Activated CD4-positive, alpha-beta T cell treated with anti-CD3 and anti-CD28 coated beads for 36 hours (primary cell): ENCODE measurements around the gene TNF. TPM values are rescaled to one million over a fixed set of nuclear protein-coding genes. Genes with fewer than 3 reads are reported as not detected.

Experiments used
- ATAC-seq: fragments of 200-7000 bp; cut with Tn5 transposase; one replicate; pipeline ENCODE4 v1.10.0; 2021; ENCODE audit warnings: mild to moderate bottlenecking, moderate library complexity
- CTCF ChIA-PET: fragments of 350-600 bp; sonication (Branson Sonifier 250); formaldehyde crosslinking; loops from one replicate; lab custom pipeline; 2021; ENCODE audit warnings: antibody characterized with exemption; lab: Charles Lee
- POLR2A ChIA-PET: fragments of 350-600 bp; sonication (Branson Sonifier 250); formaldehyde crosslinking; loops from one replicate; lab custom pipeline; 2021; ENCODE audit warnings: antibody characterized with exemption, inconsistent platforms; lab: Charles Lee
- DNase-seq: peaks from one replicate; pipeline ENCODE4 v3.0.0-alpha.2; 2020
- H3K27ac Mint-ChIP-seq: one replicate; pipeline ENCODE4 v1.8.0; 2021; ENCODE audit warnings: mixed read lengths
- H3K27me3 Mint-ChIP-seq: one replicate; pipeline ENCODE4 v1.8.0; 2021; ENCODE audit warnings: mixed read lengths
- H3K36me3 Mint-ChIP-seq: one replicate; pipeline ENCODE4 v1.8.0; 2021; ENCODE audit warnings: low read depth, mixed read lengths
- H3K4me1 Mint-ChIP-seq: one replicate; pipeline ENCODE4 v1.8.0; 2021; ENCODE audit warnings: mixed read lengths
- H3K4me3 Mint-ChIP-seq: one replicate; pipeline ENCODE4 v1.8.0; 2021; ENCODE audit warnings: mild to moderate bottlenecking, moderate library complexity, mixed read lengths
- H3K9me3 Mint-ChIP-seq: one replicate; pipeline ENCODE4 v1.8.0; 2021; ENCODE audit warnings: low read depth, mixed read lengths
- intact Hi-C, 2 experiments: fragments of 100-400 bp; cut with DNase I in 1 of 2; cut with micrococcal nuclease in 1 of 2; formaldehyde crosslinking; loops; one replicate each; pipeline versions ENCODE4 v1.14.2 to v1.15.1; 2022 to 2024; cut with DNase I, micrococcal nuclease
- total RNA-seq, 2 experiments: library from RNA; stranded (reverse); gene quantifications; one replicate each; pipeline ENCODE4 v1.2.3, GENCODE V29; 2021

TNF gene
- total RNA-seq, 2 experiments from 2014 or later: 82.3 to 93.3 TPM

DNA sequence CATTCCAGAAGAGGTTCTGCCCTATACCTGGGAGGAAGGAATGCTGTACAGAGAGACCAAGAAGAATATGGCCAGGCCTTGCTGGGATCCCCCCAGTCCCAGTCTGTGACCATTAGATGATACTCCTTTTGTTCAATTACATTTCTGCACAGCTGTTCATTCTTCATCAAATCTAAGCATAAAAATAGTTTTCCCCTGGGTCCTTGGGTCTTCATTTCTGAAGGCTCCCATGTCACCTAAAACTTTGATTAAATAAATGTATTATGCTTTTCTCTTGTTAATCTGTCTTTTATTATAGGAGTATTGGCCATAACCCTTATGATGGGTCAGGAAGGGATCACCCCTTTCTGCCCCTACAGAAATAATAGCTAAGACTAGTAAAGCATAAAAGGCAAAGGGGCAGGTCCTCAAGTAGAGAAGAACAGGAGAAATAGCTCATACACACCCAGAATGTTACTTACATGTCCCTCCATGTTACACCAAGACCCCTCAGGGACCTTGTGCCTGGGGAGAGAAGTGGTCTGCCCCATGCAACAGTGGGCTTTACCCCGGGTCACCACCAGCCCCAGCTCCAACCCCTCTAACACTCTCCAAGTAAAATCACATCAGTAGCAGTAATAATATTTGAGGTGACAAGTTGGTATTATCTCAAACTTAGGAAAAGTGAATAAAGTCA lies 5.4 kb upstream of the TNF start:
- ChIA-PET CTCF (interaction anchor here (0.7 to 28.5 kb wide), 9 partner anchors 8 to 237 kb away, joined by 3 to 873 read pairs (median 4); partner anchors contain the start of genes ATP6V1G2, LST1, LTB and NCR3), POLR2A (interaction anchor here (0.9 to 1.0 kb wide), 2 partner anchors 10 to 13 kb away, joined by 3 read pairs; no protein-coding TSS in a partner anchor)
- Mint-ChIP-seq H3K27ac (peak overlapping the region; percentile 48), H3K36me3 (peaks cover 20% of the 10 kb centered on the region), H3K9me3 (no peaks in the 10 kb centered on the region), H3K4me3 (no peak overlapping the region), H3K4me1 (peaks cover 91% of the 10 kb centered on the region), H3K27me3 (no peaks in the 10 kb centered on the region)
- intact Hi-C loops: loop anchor here in 1 of 2 experiments (5.0 to 10.0 kb wide), 5 partner anchors 213 to 1225 kb away; partner anchors contain the start of genes HLA-B and RPP21
- no peak for DNase-seq
- ATAC-seq: no peak

DNA sequence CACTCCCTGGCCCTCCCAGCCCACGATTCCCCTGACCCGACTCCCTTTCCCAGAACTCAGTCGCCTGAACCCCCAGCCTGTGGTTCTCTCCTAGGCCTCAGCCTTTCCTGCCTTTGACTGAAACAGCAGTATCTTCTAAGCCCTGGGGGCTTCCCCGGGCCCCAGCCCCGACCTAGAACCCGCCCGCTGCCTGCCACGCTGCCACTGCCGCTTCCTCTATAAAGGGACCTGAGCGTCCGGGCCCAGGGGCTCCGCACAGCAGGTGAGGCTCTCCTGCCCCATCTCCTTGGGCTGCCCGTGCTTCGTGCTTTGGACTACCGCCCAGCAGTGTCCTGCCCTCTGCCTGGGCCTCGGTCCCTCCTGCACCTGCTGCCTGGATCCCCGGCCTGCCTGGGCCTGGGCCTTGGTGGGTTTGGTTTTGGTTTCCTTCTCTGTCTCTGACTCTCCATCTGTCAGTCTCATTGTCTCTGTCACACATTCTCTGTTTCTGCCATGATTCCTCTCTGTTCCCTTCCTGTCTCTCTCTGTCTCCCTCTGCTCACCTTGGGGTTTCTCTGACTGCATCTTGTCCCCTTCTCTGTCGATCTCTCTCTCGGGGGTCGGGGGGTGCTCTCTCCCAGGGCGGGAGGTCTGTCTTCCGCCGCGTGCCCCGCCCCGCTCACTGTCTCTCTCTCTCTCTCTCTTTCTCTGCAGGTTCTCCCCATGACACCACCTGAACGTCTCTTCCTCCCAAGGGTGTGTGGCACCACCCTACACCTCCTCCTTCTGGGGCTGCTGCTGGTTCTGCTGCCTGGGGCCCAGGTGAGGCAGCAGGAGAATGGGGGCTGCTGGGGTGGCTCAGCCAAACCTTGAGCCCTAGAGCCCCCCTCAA lies 3.1 kb upstream of the TNF start, which contains the start of gene LTA:
TSS of gene LTA (plus strand) at position 249 of the 871 bp plus-strand sequence. CDS start at position 703, 454 bp downstream.
- DNase-seq: peak; percentile 91
- peak within 1 kb of the TSS; percentile 98 for H3K27ac Mint-ChIP-seq
- ChIA-PET POLR2A (interaction anchor here (0.5 to 2.0 kb wide), 5 partner anchors 9 to 958 kb away, joined by 3 to 15 read pairs (median 3); partner anchors contain the start of gene DDX39B), CTCF (interaction anchor here (1.3 to 28.5 kb wide), 5 partner anchors 10 to 78 kb away, joined by 6 to 873 read pairs (median 13); partner anchors contain the start of genes ATP6V1G2, LST1, LTB and NCR3)
- H3K4me1 Mint-ChIP-seq: peaks cover 83% of the 10 kb centered on the region
- H3K36me3 Mint-ChIP-seq: peaks cover 35% of the 10 kb centered on the region
- peak within 1 kb of the TSS; percentile 97 for H3K4me3 Mint-ChIP-seq
- ATAC-seq: peak; percentile 48
- H3K9me3 Mint-ChIP-seq: no peaks in the 10 kb centered on the region
- intact Hi-C loops: loop anchor here (1.0 to 10.0 kb wide), 8 partner anchors 8 to 1227 kb away; partner anchors contain the start of genes HLA-B (in 1 of the 2), NFKBIL1 (in 1 of the 2) and RPP21 (in 1 of the 2)
- H3K27me3 Mint-ChIP-seq: no peaks in the 10 kb centered on the region

DNA sequence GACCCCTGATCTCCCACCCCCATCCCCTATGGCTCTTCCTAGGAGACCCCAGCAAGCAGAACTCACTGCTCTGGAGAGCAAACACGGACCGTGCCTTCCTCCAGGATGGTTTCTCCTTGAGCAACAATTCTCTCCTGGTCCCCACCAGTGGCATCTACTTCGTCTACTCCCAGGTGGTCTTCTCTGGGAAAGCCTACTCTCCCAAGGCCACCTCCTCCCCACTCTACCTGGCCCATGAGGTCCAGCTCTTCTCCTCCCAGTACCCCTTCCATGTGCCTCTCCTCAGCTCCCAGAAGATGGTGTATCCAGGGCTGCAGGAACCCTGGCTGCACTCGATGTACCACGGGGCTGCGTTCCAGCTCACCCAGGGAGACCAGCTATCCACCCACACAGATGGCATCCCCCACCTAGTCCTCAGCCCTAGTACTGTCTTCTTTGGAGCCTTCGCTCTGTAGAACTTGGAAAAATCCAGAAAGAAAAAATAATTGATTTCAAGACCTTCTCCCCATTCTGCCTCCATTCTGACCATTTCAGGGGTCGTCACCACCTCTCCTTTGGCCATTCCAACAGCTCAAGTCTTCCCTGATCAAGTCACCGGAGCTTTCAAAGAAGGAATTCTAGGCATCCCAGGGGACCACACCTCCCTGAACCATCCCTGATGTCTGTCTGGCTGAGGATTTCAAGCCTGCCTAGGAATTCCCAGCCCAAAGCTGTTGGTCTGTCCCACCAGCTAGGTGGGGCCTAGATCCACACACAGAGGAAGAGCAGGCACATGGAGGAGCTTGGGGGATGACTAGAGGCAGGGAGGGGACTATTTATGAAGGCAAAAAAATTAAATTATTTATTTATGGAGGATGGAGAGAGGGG lies 1.9 kb upstream of the TNF start:
- DNase-seq: no peak
- Mint-ChIP-seq H3K4me3 (peak overlapping the region; percentile 97), H3K9me3 (no peaks in the 10 kb centered on the region), H3K27ac (peak overlapping the region; percentile 98), H3K27me3 (no peaks in the 10 kb centered on the region), H3K36me3 (peaks cover 45% of the 10 kb centered on the region), H3K4me1 (peaks cover 75% of the 10 kb centered on the region)
- ChIA-PET CTCF (interaction anchor here (0.6 to 28.5 kb wide), 6 partner anchors 9 to 1396 kb away, joined by 3 to 873 read pairs (median 28); partner anchors contain the start of genes ATP6V1G2, LST1, LTB and NCR3), POLR2A (interaction anchor here (0.5 to 4.9 kb wide), 5 partner anchors 8 to 1724 kb away, joined by 3 to 43 read pairs (median 3); partner anchors contain the start of gene DDX39B)
- intact Hi-C loops: loop anchor here in 1 of 2 experiments (2.0 to 10.0 kb wide), 6 partner anchors 15 to 1229 kb away; partner anchors contain the start of genes HLA-B and RPP21
- ATAC-seq: no peak

DNA sequence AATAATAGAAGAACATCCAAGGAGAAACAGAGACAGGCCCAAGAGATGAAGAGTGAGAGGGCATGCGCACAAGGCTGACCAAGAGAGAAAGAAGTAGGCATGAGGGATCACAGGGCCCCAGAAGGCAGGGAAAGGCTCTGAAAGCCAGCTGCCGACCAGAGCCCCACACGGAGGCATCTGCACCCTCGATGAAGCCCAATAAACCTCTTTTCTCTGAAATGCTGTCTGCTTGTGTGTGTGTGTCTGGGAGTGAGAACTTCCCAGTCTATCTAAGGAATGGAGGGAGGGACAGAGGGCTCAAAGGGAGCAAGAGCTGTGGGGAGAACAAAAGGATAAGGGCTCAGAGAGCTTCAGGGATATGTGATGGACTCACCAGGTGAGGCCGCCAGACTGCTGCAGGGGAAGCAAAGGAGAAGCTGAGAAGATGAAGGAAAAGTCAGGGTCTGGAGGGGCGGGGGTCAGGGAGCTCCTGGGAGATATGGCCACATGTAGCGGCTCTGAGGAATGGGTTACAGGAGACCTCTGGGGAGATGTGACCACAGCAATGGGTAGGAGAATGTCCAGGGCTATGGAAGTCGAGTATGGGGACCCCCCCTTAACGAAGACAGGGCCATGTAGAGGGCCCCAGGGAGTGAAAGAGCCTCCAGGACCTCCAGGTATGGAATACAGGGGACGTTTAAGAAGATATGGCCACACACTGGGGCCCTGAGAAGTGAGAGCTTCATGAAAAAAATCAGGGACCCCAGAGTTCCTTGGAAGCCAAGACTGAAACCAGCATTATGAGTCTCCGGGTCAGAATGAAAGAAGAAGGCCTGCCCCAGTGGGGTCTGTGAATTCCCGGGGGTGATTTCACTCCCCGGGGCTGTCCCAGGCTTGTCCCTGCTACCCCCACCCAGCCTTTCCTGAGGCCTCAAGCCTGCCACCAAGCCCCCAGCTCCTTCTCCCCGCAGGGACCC lies 981 bp upstream of the TNF start:
- Mint-ChIP-seq H3K9me3 (no peaks in the 10 kb centered on the region), H3K27me3 (no peaks in the 10 kb centered on the region), H3K36me3 (peaks cover 52% of the 10 kb centered on the region), H3K4me1 (peaks cover 74% of the 10 kb centered on the region), H3K27ac (peak overlapping the region; percentile 98), H3K4me3 (peak overlapping the region; percentile 97)
- intact Hi-C loops: loop anchor here (1.0 to 10.0 kb wide), 9 partner anchors 14 to 1230 kb away; partner anchors contain the start of genes HLA-B (in 1 of the 2), PRRC2A (in 1 of the 2) and RPP21 (in 1 of the 2)
- ATAC-seq (peak; percentile 0), DNase-seq (peak; percentile 62)
- CTCF ChIA-PET: interaction anchor here (0.6 to 28.5 kb wide), 13 partner anchors 10 to 619 kb away, joined by 3 to 873 read pairs (median 4); partner anchors contain the start of genes ATP6V1G2, BAG6, DDX39B and LST1
- POLR2A ChIA-PET: interaction anchor here (0.5 to 4.9 kb wide), 28 partner anchors 8 to 1723 kb away, joined by 3 to 43 read pairs (median 4); partner anchors contain the start of genes ATP6V1G2, BRD2, DDX39B and HSPA1B

DNA sequence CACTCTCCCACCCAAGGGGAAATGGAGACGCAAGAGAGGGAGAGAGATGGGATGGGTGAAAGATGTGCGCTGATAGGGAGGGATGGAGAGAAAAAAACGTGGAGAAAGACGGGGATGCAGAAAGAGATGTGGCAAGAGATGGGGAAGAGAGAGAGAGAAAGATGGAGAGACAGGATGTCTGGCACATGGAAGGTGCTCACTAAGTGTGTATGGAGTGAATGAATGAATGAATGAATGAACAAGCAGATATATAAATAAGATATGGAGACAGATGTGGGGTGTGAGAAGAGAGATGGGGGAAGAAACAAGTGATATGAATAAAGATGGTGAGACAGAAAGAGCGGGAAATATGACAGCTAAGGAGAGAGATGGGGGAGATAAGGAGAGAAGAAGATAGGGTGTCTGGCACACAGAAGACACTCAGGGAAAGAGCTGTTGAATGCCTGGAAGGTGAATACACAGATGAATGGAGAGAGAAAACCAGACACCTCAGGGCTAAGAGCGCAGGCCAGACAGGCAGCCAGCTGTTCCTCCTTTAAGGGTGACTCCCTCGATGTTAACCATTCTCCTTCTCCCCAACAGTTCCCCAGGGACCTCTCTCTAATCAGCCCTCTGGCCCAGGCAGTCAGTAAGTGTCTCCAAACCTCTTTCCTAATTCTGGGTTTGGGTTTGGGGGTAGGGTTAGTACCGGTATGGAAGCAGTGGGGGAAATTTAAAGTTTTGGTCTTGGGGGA lies 754 bp downstream of the TNF start:
- H3K36me3 Mint-ChIP-seq: peaks cover 60% of the 10 kb centered on the region
- H3K27me3 Mint-ChIP-seq: no peaks in the 10 kb centered on the region

DNA sequence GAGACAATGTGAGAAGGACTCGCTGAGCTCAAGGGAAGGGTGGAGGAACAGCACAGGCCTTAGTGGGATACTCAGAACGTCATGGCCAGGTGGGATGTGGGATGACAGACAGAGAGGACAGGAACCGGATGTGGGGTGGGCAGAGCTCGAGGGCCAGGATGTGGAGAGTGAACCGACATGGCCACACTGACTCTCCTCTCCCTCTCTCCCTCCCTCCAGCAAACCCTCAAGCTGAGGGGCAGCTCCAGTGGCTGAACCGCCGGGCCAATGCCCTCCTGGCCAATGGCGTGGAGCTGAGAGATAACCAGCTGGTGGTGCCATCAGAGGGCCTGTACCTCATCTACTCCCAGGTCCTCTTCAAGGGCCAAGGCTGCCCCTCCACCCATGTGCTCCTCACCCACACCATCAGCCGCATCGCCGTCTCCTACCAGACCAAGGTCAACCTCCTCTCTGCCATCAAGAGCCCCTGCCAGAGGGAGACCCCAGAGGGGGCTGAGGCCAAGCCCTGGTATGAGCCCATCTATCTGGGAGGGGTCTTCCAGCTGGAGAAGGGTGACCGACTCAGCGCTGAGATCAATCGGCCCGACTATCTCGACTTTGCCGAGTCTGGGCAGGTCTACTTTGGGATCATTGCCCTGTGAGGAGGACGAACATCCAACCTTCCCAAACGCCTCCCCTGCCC lies 1.7 kb downstream of the TNF start:
- Mint-ChIP-seq H3K27me3 (no peaks in the 10 kb centered on the region), H3K36me3 (peaks cover 63% of the 10 kb centered on the region), H3K9me3 (no peaks in the 10 kb centered on the region), H3K27ac (peak overlapping the region; percentile 98), H3K4me1 (peaks cover 63% of the 10 kb centered on the region), H3K4me3 (peak overlapping the region; percentile 97)
- ChIA-PET POLR2A (interaction anchor here (0.9 to 4.9 kb wide), 4 partner anchors 9 to 26 kb away, joined by 3 to 43 read pairs (median 18); partner anchors contain the start of gene LST1), CTCF (interaction anchor here (0.9 to 28.5 kb wide), 7 partner anchors 0 to 84 kb away, joined by 3 to 873 read pairs (median 50); partner anchors contain the start of genes ATP6V1G2, LST1, LTA and LTB)
- intact Hi-C loops: loop anchor here in 1 of 2 experiments (5.0 to 10.0 kb wide), 3 partner anchors 245 to 1232 kb away; partner anchors contain the start of gene RPP21
- DNase-seq (peak; percentile 73), ATAC-seq (no peak)

More for the DNA sequence above, 754 bp downstream of the TNF start:
- H3K4me3 Mint-ChIP-seq: peak overlapping the region; percentile 97
- H3K4me1 Mint-ChIP-seq: peaks cover 69% of the 10 kb centered on the region
- no peak for ATAC-seq
- no peak for DNase-seq
- no peaks in the 10 kb centered on the region for H3K9me3 Mint-ChIP-seq
- intact Hi-C loops: loop anchor here (1.0 to 10.0 kb wide), 6 partner anchors 16 to 1231 kb away; partner anchors contain the start of genes PRRC2A (in 1 of the 2) and RPP21 (in 1 of the 2)
- ChIA-PET POLR2A (interaction anchor here (0.9 to 4.9 kb wide), 14 partner anchors 10 to 287 kb away, joined by 3 to 43 read pairs (median 8); partner anchors contain the start of genes DDX39B, LST1, NCR3 and NEU1), CTCF (interaction anchor here (0.7 to 28.5 kb wide), 9 partner anchors 1 to 115 kb away, joined by 3 to 873 read pairs (median 4); partner anchors contain the start of genes ATP6V1G2, DDX39B, LST1 and LTA)
- H3K27ac Mint-ChIP-seq: peak overlapping the region; percentile 98

DNA sequence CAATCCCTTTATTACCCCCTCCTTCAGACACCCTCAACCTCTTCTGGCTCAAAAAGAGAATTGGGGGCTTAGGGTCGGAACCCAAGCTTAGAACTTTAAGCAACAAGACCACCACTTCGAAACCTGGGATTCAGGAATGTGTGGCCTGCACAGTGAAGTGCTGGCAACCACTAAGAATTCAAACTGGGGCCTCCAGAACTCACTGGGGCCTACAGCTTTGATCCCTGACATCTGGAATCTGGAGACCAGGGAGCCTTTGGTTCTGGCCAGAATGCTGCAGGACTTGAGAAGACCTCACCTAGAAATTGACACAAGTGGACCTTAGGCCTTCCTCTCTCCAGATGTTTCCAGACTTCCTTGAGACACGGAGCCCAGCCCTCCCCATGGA lies 2.2 kb downstream of the TNF start:
- ChIA-PET CTCF (interaction anchor here (0.6 to 28.5 kb wide), 8 partner anchors 1 to 85 kb away, joined by 3 to 873 read pairs (median 4); partner anchors contain the start of genes ATP6V1G2, LST1, LTA and LTB), POLR2A (interaction anchor here (0.9 to 4.9 kb wide), 5 partner anchors 9 to 27 kb away, joined by 3 to 43 read pairs (median 6); partner anchors contain the start of gene LST1)
- intact Hi-C loops: loop anchor here in 1 of 2 experiments (5.0 to 10.0 kb wide), 3 partner anchors 245 to 1233 kb away; partner anchors contain the start of gene RPP21
- Mint-ChIP-seq H3K27me3 (no peaks in the 10 kb centered on the region), H3K4me3 (peak overlapping the region; percentile 97), H3K27ac (peak overlapping the region; percentile 98), H3K4me1 (peaks cover 63% of the 10 kb centered on the region), H3K9me3 (no peaks in the 10 kb centered on the region), H3K36me3 (peaks cover 60% of the 10 kb centered on the region)
- ATAC-seq (no peak), DNase-seq (no peak)
